GM12891 (cell line): ENCODE measurements around the gene RABAC1.

ENCODE experiments used
- POLR2A ChIP-seq: IDR thresholded peaks from 2 replicates; pipeline ENCODE4 v1.6.1; 2011; ENCODE audit warnings: low read depth, low read length, control low read depth
- POLR2AphosphoS5 ChIP-seq: IDR thresholded peaks from 2 replicates; pipeline ENCODE4 v1.6.1; 2011; ENCODE audit warnings: low read depth, low read length, control low read depth
- TAF1 ChIP-seq: IDR thresholded peaks from 2 replicates; pipeline ENCODE4 v1.6.1; 2011; ENCODE audit warnings: low read depth, low read length, control low read depth

GRCh38 chr19:41936961-41937360 lies 22.2 kb downstream of the RABAC1 start:
- no peak for TF ChIP-seq TAF1
- no peak for TF ChIP-seq POLR2A
- no peak for TF ChIP-seq POLR2AphosphoS5
